Testis (tissue), 2 donors: ENCODE results near the gene MOV10.

Experiments used
- CTCF ChIP-seq, 3 experiments: fragments of 450-650 bp in 2 of 3; fragments of 200-600 bp in 1 of 3; sonication (generic) in 1 of 3; IDR thresholded peaks; one replicate each; pipeline ENCODE4 v1.5.1; 2016 to 2019; ENCODE audit warnings: antibody characterized with exemption in 3 of 3, mild to moderate bottlenecking in 2 of 3, moderate library complexity in 1 of 3
- POLR2A ChIP-seq: fragments of 450-650 bp; IDR thresholded peaks from one replicate; pipeline ENCODE4 v1.6.1; 2017; ENCODE audit warnings: antibody characterized with exemption, mild to moderate bottlenecking, moderate library complexity

GRCh38 chr1:112702420-112703261 lies 28.2 kb downstream of the MOV10 start:
- TF ChIP-seq CTCF (IDR thresholded peaks at IDR 0.05) (no peak), POLR2A (no peak)
